ENCODE measurements around the gene SPDEF.

DNA sequence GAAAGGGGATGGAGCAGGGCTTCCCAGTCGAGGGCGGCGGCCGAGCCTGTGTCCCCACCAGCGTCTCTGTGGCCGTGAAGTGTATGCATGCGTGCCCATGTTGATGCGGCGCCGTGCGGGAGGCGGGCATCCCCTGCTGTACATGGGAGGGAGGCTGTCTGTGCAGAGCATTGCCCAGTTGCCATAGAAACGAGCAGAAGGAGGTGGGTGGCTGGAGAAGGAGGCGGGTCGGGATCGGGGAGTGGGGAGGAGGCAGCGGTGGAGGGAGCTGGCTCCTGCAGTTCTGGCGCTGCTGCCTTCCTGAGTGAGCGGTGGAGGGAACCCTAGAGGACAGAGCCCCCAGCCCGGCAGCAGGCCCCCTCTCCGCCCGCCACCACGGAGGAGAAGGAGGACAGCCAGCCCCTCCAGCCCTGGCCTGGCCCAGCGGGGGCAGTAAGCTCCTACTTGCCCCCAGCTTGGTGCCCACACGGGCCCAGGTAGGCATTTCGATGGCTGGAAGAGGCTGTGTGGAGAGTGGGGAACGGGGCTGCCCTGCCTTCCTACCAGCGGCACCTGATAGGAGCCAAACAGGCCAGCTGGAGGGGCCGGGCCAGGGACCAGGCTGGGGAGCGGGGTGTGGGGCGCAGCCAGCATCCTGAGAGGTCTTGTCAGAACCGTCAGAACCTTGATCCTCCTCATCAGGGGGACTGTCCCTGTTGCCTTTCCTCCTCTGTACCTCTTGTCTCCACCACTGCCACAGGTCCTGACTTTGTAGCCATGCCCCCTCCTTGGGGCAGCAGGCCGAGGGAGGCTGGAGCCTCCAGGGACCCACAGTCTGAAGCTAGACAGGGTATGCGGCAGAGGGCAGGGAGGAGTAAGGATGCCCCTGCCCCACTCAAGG, 41.3 kb downstream of the SPDEF start:
- TF ChIP-seq, protein P1, sequence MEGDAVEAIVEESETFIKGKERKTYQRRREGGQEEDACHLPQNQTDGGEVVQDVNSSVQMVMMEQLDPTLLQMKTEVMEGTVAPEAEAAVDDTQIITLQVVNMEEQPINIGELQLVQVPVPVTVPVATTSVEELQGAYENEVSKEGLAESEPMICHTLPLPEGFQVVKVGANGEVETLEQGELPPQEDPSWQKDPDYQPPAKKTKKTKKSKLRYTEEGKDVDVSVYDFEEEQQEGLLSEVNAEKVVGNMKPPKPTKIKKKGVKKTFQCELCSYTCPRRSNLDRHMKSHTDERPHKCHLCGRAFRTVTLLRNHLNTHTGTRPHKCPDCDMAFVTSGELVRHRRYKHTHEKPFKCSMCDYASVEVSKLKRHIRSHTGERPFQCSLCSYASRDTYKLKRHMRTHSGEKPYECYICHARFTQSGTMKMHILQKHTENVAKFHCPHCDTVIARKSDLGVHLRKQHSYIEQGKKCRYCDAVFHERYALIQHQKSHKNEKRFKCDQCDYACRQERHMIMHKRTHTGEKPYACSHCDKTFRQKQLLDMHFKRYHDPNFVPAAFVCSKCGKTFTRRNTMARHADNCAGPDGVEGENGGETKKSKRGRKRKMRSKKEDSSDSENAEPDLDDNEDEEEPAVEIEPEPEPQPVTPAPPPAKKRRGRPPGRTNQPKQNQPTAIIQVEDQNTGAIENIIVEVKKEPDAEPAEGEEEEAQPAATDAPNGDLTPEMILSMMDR (IDR thresholded peaks at IDR 0.05) = no peak
- no peak for TF ChIP-seq POLR2A (IDR thresholded peaks at IDR 0.05)
- no peak for TF ChIP-seq POLR2AphosphoS5 (IDR thresholded peaks at IDR 0.05)
- no peak for TF ChIP-seq EP300 (IDR thresholded peaks at IDR 0.05)

Measured in suprapubic skin (tissue), 4 donors.